Stomach (tissue), 9 donors: ENCODE results near the gene TSLP. TPM values are rescaled to one million over a fixed set of nuclear protein-coding genes. Genes with fewer than 3 reads are reported as not detected.

Experiments used
- DNase-seq, 2 donors: peaks; one replicate each; pipeline versions ENCODE4 v3.0.0 to v3.0.0-alpha.2; 2013 to 2019
- H3K27ac ChIP-seq, 5 donors: fragments of 200-600 bp in 4 of 5; sonication (generic) in 4 of 5; one replicate each; pipeline ENCODE4 v1.5.1; 2013 to 2019; ENCODE audit warnings: mild to moderate bottlenecking in 1 of 5, moderate library complexity in 1 of 5
- H3K27me3 ChIP-seq, 3 donors: fragments of 200-600 bp; sonication (generic); one replicate each; pipeline ENCODE4 v1.5.1; 2017 to 2019; ENCODE audit warnings: mixed run types in 1 of 3
- H3K36me3 ChIP-seq, 4 donors: fragments of 200-600 bp; sonication (generic); 1 replicate in 3 of 4; 2 replicates in 1 of 4; pipeline ENCODE4 v1.5.1; 2016 to 2019
- H3K4me1 ChIP-seq, 4 donors: fragments of 200-600 bp; sonication (generic); one replicate each; pipeline ENCODE4 v1.5.1; 2016 to 2019
- H3K4me3 ChIP-seq, 4 donors: fragments of 200-600 bp; sonication (generic) in 3 of 4; one replicate each; pipeline ENCODE4 v1.5.1; 2016 to 2019; ENCODE audit warnings: mild to moderate bottlenecking in 1 of 4
- H3K9me3 ChIP-seq, 4 donors: fragments of 200-600 bp; sonication (generic); one replicate each; pipeline ENCODE4 v1.5.1; 2016 to 2019
- CTCF ChIP-seq, 7 experiments: fragments of 450-650 bp in 4 of 7; fragments of 200-600 bp in 3 of 7; sonication (generic) in 3 of 7; IDR thresholded peaks; one replicate each; pipeline ENCODE4 v1.5.1; 2016 to 2019; ENCODE audit warnings: antibody characterized with exemption in 7 of 7, control low read depth in 2 of 7, mild to moderate bottlenecking in 1 of 7
- EP300 ChIP-seq: sonication (generic); formaldehyde crosslinking; IDR thresholded peaks from one replicate; pipeline ENCODE4 v1.6.1; 2017; ENCODE audit warnings: antibody characterized with exemption
- POLR2A ChIP-seq, 4 donors: fragments of 450-650 bp; IDR thresholded peaks; one replicate each; pipeline ENCODE4 v1.6.1; 2016; ENCODE audit warnings: antibody characterized with exemption in 4 of 4, control low read depth in 2 of 4, mild to moderate bottlenecking in 1 of 4, moderate library complexity in 1 of 4
- POLR2AphosphoS5 ChIP-seq, 3 donors: sonication (generic); formaldehyde crosslinking; IDR thresholded peaks; one replicate each; pipeline ENCODE4 v1.6.1; 2016; ENCODE audit warnings: antibody characterized with exemption in 3 of 3
- WGBS, 5 donors: extraction: QIAGEN DNeasy Blood & Tissue Kit in 3 of 5; methylation state at CpG; one replicate each; pipeline versions ENCODE4 v1.1.5 to v1.1.7; 2013 to 2018; 5-methylcytosine and 5-hydroxymethylcytosine counted together
- intact Hi-C: fragments of 100-400 bp; cut with DNase I; formaldehyde crosslinking; loops from one replicate; pipeline ENCODE4 v1.15.1; 2023; ENCODE audit warnings: low total_unique reads
- polyA plus RNA-seq, 3 donors: library from polyadenylated mRNA; stranded (reverse); fragments of 200-250 nt; gene quantifications; one replicate each; pipeline ENCODE4 v1.2.3, GENCODE V29; 2013
- total RNA-seq, 5 donors: library from RNA; depleted of rRNA; stranded (reverse); fragments of >200 nt; gene quantifications; one replicate each; pipeline versions ENCODE4 v1.1.0 to v1.2.3, GENCODE V29; 2014 to 2016
- donor health status: healthy with polysubstance abuse.
- donor health status: Bipolar disorder and iron deficiency.
- donor health status: healthy.

TSLP gene
- total and polyA plus RNA-seq, 8 donors = 0.37 to 18.1 (median 3.1) TPM; not detected in 2

- no peaks in the 10 kb centered on the region for H3K4me1 ChIP-seq
- no peaks in the 10 kb centered on the region for H3K9me3 ChIP-seq
- H3K4me3 ChIP-seq = no peak overlapping the region
- intact Hi-C loops = no loop called here
- TF ChIP-seq EP300 (no peak), CTCF (IDR thresholded peaks at IDR 0.05) (no peak), POLR2A (IDR thresholded peaks at IDR 0.05) (no peak), POLR2AphosphoS5 (IDR thresholded peaks at IDR 0.05) (no peak)
- H3K27ac ChIP-seq = no peak overlapping the region
- H3K36me3 ChIP-seq = peaks cover 30 to 96% (median 76%) of the 10 kb centered on the region in 4 donors
- WGBS, 5 donors = 75 to 90% (median 83%) methylated on average over 1 of the region's 1 CpG
- DNase-seq = no peak
- H3K27me3 ChIP-seq = no peaks in the 10 kb centered on the region
These were observed 45.6 kb downstream of the TSLP start for GRCh38 chr5:111117136-111117535.

GRCh38 chr5:111119221-111119620 lies 47.7 kb downstream of the TSLP start:
- Histone ChIP-seq H3K4me1 (no peaks in the 10 kb centered on the region), H3K36me3 (peaks cover 28 to 97% (median 78%) of the 10 kb centered on the region in 4 donors), H3K27ac (no peak overlapping the region), H3K4me3 (no peak overlapping the region), H3K9me3 (no peaks in the 10 kb centered on the region), H3K27me3 (no peaks in the 10 kb centered on the region)
- 48 to 80% (median 62%) methylated on average over 2 of the region's 2 CpGs for WGBS, 5 donors
- no peak for DNase-seq
- no peak for TF ChIP-seq POLR2AphosphoS5 (IDR thresholded peaks at IDR 0.05)
- no peak for TF ChIP-seq POLR2A (IDR thresholded peaks at IDR 0.05)
- no peak for TF ChIP-seq CTCF (IDR thresholded peaks at IDR 0.05)
- no peak for TF ChIP-seq EP300
- intact Hi-C loops = no loop called here

- Histone ChIP-seq H3K27ac (no peak overlapping the region), H3K4me1 (no peaks in the 10 kb centered on the region), H3K36me3 (peaks cover 28 to 96% (median 81%) of the 10 kb centered on the region in 4 donors), H3K27me3 (no peaks in the 10 kb centered on the region), H3K9me3 (no peaks in the 10 kb centered on the region), H3K4me3 (no peak overlapping the region)
- intact Hi-C loops = no loop called here
- 87 to 89% (median 88%) methylated on average over 2 of the region's 2 CpGs for WGBS, 5 donors
- DNase-seq = no peak
- TF ChIP-seq EP300 (no peak), POLR2AphosphoS5 (IDR thresholded peaks at IDR 0.05) (no peak), POLR2A (IDR thresholded peaks at IDR 0.05) (no peak), CTCF (IDR thresholded peaks at IDR 0.05) (no peak)
These were observed 48.3 kb downstream of the TSLP start for GRCh38 chr5:111119856-111120255.

- H3K4me1 ChIP-seq = no peaks in the 10 kb centered on the region
- H3K27me3 ChIP-seq = no peaks in the 10 kb centered on the region
- H3K27ac ChIP-seq = no peak overlapping the region
- H3K9me3 ChIP-seq = no peaks in the 10 kb centered on the region
- H3K36me3 ChIP-seq = peaks cover 33 to 99% (median 91%) of the 10 kb centered on the region in 4 donors
- TF ChIP-seq POLR2A (IDR thresholded peaks at IDR 0.05) = no peak
- no peak for TF ChIP-seq EP300
- TF ChIP-seq POLR2AphosphoS5 (IDR thresholded peaks at IDR 0.05) = no peak
- TF ChIP-seq CTCF (IDR thresholded peaks at IDR 0.05) = no peak
- intact Hi-C loops = no loop called here
- no peak overlapping the region for H3K4me3 ChIP-seq
- WGBS, 5 donors = 77 to 92% (median 83%) methylated on average over 2 of the region's 2 CpGs
- no peak for DNase-seq
These were observed 49.4 kb downstream of the TSLP start for GRCh38 chr5:111120911-111121310.
